Tibial nerve (tissue), 4 donors: ENCODE results near the gene ADAP1. TPM values are rescaled to one million over a fixed set of nuclear protein-coding genes. Genes with fewer than 3 reads are reported as not detected.

Source experiments
- DNase-seq, 2 donors: peaks; one replicate each; pipeline ENCODE4 v3.0.0-alpha.2; 2019; ENCODE audit warnings: low spot score in 2 of 2
- H3K27ac ChIP-seq, 4 donors: fragments of 200-600 bp; sonication (generic) in 3 of 4; one replicate each; pipeline ENCODE4 v1.5.1; 2017 to 2019; ENCODE audit warnings: mild to moderate bottlenecking in 1 of 4
- H3K27me3 ChIP-seq, 2 donors: fragments of 200-600 bp; sonication (generic) in 1 of 2; one replicate each; pipeline versions ENCODE4 v1.5.1 to v1.6.0; 2017 to 2019
- H3K36me3 ChIP-seq, 3 donors: fragments of 200-600 bp; sonication (generic); one replicate each; pipeline ENCODE4 v1.5.1; 2018 to 2019
- H3K4me1 ChIP-seq, 4 donors: fragments of 200-600 bp; sonication (generic) in 3 of 4; one replicate each; pipeline ENCODE4 v1.5.1; 2017 to 2019
- H3K4me3 ChIP-seq, 4 donors: fragments of 200-600 bp; sonication (generic) in 3 of 4; one replicate each; pipeline ENCODE4 v1.5.1; 2017 to 2019; ENCODE audit warnings: mild to moderate bottlenecking in 1 of 4, moderate library complexity in 1 of 4
- H3K9me3 ChIP-seq, 4 donors: fragments of 200-600 bp; sonication (generic) in 3 of 4; one replicate each; pipeline ENCODE4 v1.5.1; 2017 to 2019
- EP300 ChIP-seq, 2 donors: sonication (generic); formaldehyde crosslinking; IDR thresholded peaks; one replicate each; pipeline ENCODE4 v1.6.1; 2017; ENCODE audit warnings: antibody characterized with exemption in 2 of 2, mild to moderate bottlenecking in 1 of 2
- POLR2A ChIP-seq, 2 donors: fragments of 450-650 bp; IDR thresholded peaks; one replicate each; pipeline ENCODE4 v1.6.1; 2017; ENCODE audit warnings: antibody characterized with exemption in 2 of 2, mild to moderate bottlenecking in 2 of 2, moderate library complexity in 2 of 2
- WGBS, 2 donors: methylation state at CpG; one replicate each; pipeline ENCODE4 v1.1.5; 2018; 5-methylcytosine and 5-hydroxymethylcytosine counted together
- total RNA-seq, 4 donors: library from RNA; depleted of rRNA; stranded (reverse); fragments of >200 nt; gene quantifications; one replicate each; pipeline ENCODE4 v1.1.0, GENCODE V29; 2016
- TF ChIP-seq, protein P1 (sequence below), 5 experiments: fragments of 200-600 bp in 3 of 5; fragments of 450-650 bp in 2 of 5; sonication (generic) in 3 of 5; IDR thresholded peaks; one replicate each; pipeline ENCODE4 v1.5.1; 2016 to 2019; ENCODE audit warnings: antibody characterized with exemption in 5 of 5, mild to moderate bottlenecking in 3 of 5, moderate library complexity in 2 of 5

Gene ADAP1
- total RNA-seq, 4 donors from 2014 or later: 29.3 to 53.0 (median 39.6) TPM

- 70 to 85% methylated on average over 13 to 34 of the region's 56 CpGs for WGBS, 2 donors
Observed at GRCh38 chr7:986766-987751, 32.6 kb upstream of the ADAP1 start.

GRCh38 chr7:985915-986741 lies 31.6 kb upstream of the ADAP1 start:
- peaks cover 0 to 74% of the 10 kb centered on the region in 2 donors for H3K27me3 ChIP-seq
- no peak overlapping the region for H3K4me3 ChIP-seq
- 60 to 62% methylated on average over 26 to 31 of the region's 41 CpGs for WGBS, 2 donors
- peaks cover 0 to 33% (median 6%) of the 10 kb centered on the region in 4 donors for H3K4me1 ChIP-seq
- TF ChIP-seq, protein P1, sequence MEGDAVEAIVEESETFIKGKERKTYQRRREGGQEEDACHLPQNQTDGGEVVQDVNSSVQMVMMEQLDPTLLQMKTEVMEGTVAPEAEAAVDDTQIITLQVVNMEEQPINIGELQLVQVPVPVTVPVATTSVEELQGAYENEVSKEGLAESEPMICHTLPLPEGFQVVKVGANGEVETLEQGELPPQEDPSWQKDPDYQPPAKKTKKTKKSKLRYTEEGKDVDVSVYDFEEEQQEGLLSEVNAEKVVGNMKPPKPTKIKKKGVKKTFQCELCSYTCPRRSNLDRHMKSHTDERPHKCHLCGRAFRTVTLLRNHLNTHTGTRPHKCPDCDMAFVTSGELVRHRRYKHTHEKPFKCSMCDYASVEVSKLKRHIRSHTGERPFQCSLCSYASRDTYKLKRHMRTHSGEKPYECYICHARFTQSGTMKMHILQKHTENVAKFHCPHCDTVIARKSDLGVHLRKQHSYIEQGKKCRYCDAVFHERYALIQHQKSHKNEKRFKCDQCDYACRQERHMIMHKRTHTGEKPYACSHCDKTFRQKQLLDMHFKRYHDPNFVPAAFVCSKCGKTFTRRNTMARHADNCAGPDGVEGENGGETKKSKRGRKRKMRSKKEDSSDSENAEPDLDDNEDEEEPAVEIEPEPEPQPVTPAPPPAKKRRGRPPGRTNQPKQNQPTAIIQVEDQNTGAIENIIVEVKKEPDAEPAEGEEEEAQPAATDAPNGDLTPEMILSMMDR (IDR thresholded peaks at IDR 0.05): no peak
- TF ChIP-seq EP300 (IDR thresholded peaks at IDR 0.05) (no peak), POLR2A (IDR thresholded peaks at IDR 0.05) (no peak)
- H3K27ac ChIP-seq: no peak overlapping the region
- H3K36me3 ChIP-seq: no peaks in the 10 kb centered on the region
- no peak for DNase-seq
- H3K9me3 ChIP-seq: no peaks in the 10 kb centered on the region

More at GRCh38 chr7:986766-987751, 32.6 kb upstream of the ADAP1 start:
- H3K9me3 ChIP-seq: no peaks in the 10 kb centered on the region
- peaks cover 0 to 71% of the 10 kb centered on the region in 2 donors for H3K27me3 ChIP-seq
- H3K4me1 ChIP-seq: peaks cover 0 to 41% (median 6%) of the 10 kb centered on the region in 4 donors
- TF ChIP-seq EP300 (IDR thresholded peaks at IDR 0.05): peak in 1 of 2 donors; percentile 12
- no peak for TF ChIP-seq POLR2A (IDR thresholded peaks at IDR 0.05)
- DNase-seq: no peak
- H3K36me3 ChIP-seq: no peaks in the 10 kb centered on the region
- H3K4me3 ChIP-seq: no peak overlapping the region
- H3K27ac ChIP-seq: peak overlapping the region in 1 of 4 donors; percentile 73

- H3K4me1 ChIP-seq: peaks cover 0 to 26% (median 6%) of the 10 kb centered on the region in 4 donors
- DNase-seq: no peak
- peaks cover 0 to 70% of the 10 kb centered on the region in 2 donors for H3K27me3 ChIP-seq
- no peaks in the 10 kb centered on the region for H3K9me3 ChIP-seq
- WGBS, 2 donors: 66 to 73% methylated on average over 16 of the region's 16 CpGs
- H3K4me3 ChIP-seq: no peak overlapping the region
- no peak for TF ChIP-seq EP300 (IDR thresholded peaks at IDR 0.05)
- no peak for TF ChIP-seq POLR2A (IDR thresholded peaks at IDR 0.05)
- TF ChIP-seq, protein P1 (IDR thresholded peaks at IDR 0.05): no peak
- H3K36me3 ChIP-seq: no peaks in the 10 kb centered on the region
- H3K27ac ChIP-seq: no peak overlapping the region
Observed at GRCh38 chr7:985127-985416, 30.6 kb upstream of the ADAP1 start.

DNA sequence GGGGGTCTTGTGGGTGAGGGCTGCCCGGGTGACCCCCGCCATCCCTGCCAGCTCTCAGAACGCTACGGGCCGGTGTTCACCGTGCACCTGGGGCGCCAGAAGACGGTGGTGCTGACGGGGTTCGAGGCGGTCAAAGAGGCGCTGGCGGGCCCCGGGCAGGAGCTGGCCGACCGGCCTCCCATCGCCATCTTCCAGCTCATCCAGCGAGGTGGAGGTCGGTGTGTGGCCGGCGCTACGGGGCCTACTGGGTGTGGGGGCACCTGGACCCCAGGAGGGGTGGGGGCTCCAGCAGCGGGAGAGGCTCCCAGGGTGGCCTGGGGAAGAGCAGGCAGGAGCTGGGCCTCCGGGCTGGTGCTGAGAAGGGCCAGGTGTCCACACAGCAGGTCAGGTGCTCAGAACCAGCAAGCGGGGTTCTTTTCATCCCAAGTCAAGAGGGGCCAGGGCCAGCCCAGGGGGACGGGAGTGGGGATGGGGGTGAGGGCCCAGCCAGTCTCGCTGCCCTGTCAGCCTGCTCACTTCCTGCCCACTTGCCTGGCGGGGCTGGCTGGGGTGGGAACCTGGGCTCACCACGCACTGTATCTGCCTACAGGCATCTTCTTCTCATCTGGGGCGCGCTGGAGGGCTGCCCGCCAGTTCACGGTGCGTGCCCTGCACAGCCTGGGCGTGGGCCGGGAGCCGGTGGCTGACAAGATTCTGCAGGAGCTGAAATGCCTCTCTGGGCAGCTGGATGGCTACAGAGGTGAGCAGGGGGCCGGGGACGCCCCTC lies 30.1 kb upstream of the ADAP1 start:
- TF ChIP-seq POLR2A (IDR thresholded peaks at IDR 0.05) (no peak), EP300 (IDR thresholded peaks at IDR 0.05) (no peak)
- TF ChIP-seq, protein P1 (IDR thresholded peaks at IDR 0.05): no peak
- Histone ChIP-seq H3K4me1 (peaks cover 0 to 26% (median 6%) of the 10 kb centered on the region in 4 donors), H3K27ac (peak overlapping the region in 2 of 4 donors; percentile 51 to 75), H3K27me3 (peaks cover 0 to 70% of the 10 kb centered on the region in 2 donors), H3K9me3 (no peaks in the 10 kb centered on the region), H3K36me3 (no peaks in the 10 kb centered on the region), H3K4me3 (no peak overlapping the region)
- 82 to 84% methylated on average over 17 to 32 of the region's 39 CpGs for WGBS, 2 donors
- DNase-seq: no peak

GRCh38 chr7:983616-984071 lies 29.2 kb upstream of the ADAP1 start:
- TF ChIP-seq, protein P1 (IDR thresholded peaks at IDR 0.05): no peak
- TF ChIP-seq EP300 (IDR thresholded peaks at IDR 0.05) (no peak), POLR2A (IDR thresholded peaks at IDR 0.05) (no peak)
- peaks cover 0 to 62% of the 10 kb centered on the region in 2 donors for H3K27me3 ChIP-seq
- peaks cover 0 to 20% (median 4%) of the 10 kb centered on the region in 4 donors for H3K4me1 ChIP-seq
- peak overlapping the region; percentile 30 to 75 (median 52) for H3K27ac ChIP-seq
- DNase-seq: no peak
- WGBS, 2 donors: 85 to 88% methylated on average over 14 to 18 of the region's 20 CpGs
- no peaks in the 10 kb centered on the region for H3K9me3 ChIP-seq
- H3K4me3 ChIP-seq: peak overlapping the region in 2 of 4 donors; percentile 11 to 16
- no peaks in the 10 kb centered on the region for H3K36me3 ChIP-seq
